Lower leg skin (tissue), 3 donors: ENCODE data around the gene FIBCD1.

Experiments
- CTCF ChIP-seq, 3 donors: fragments of 450-650 bp; IDR thresholded peaks; one replicate each; pipeline ENCODE4 v1.5.1; 2016; ENCODE audit warnings: antibody characterized with exemption in 3 of 3, mild to moderate bottlenecking in 3 of 3, moderate library complexity in 2 of 3
- POLR2A ChIP-seq, 2 donors: fragments of 450-650 bp; IDR thresholded peaks; one replicate each; pipeline ENCODE4 v1.6.1; 2016 to 2017; ENCODE audit warnings: antibody characterized with exemption in 2 of 2, mild to moderate bottlenecking in 1 of 2, moderate library complexity in 1 of 2

- TF ChIP-seq CTCF (IDR thresholded peaks at IDR 0.05), result no peak
- TF ChIP-seq POLR2A (IDR thresholded peaks at IDR 0.05), result no peak
Measured at GRCh38 chr9:130935648-130936271, 3.3 kb downstream of the FIBCD1 start.
